ENCODE data around the gene GSG1L. TPM values are rescaled to one million over a fixed set of nuclear protein-coding genes. Genes with fewer than 3 reads are reported as not detected.

Gene GSG1L
- polyA plus RNA-seq, 3 donors, result 0.41 to 0.91 (median 0.50) TPM

Other genes starting within 250 kb of the GSG1L start
- 100 to 1,000 TPM in 1 of 3 donors, 10 to 100 TPM in 2; 79.8 to 103 (median 98.9) TPM for gene XPO6, start 148.3 kb upstream of the GSG1L start, polyA plus RNA-seq (ENCODE audit: insufficient read length in 3 of 3)
- 10 to 100 TPM; 19.7 to 23.7 (median 21.8) TPM for gene SBK1, start 228.8 kb upstream of the GSG1L start, polyA plus RNA-seq (ENCODE audit: insufficient read length in 3 of 3)

All from renal pelvis (tissue), 3 donors.